RWPE1 (cell line): ENCODE results near the gene CTSC.

Experiments used
- CTCF ChIA-PET: fragments of 350-600 bp; sonication (Branson Sonifier 250); formaldehyde crosslinking; extraction: SDS; loops from one replicate; lab custom pipeline; 2021; lab: Yijun Ruan, JAX
- POLR2A ChIA-PET: fragments of 400-600 bp; formaldehyde crosslinking; extraction: SDS; loops from one replicate; lab custom pipeline; 2020; ENCODE audit warnings: antibody characterized with exemption; ENCODE audit not compliant: low non-redundant PET; lab: Yijun Ruan, JAX
- DNase-seq: peaks from one replicate; pipeline ENCODE4 v3.0.0; 2012; ENCODE audit warnings: low spot score
- H3K27ac ChIP-seq: fragments of 450-650 bp; 2 replicates; pipeline ENCODE4 v1.5.1; 2017
- TF ChIP-seq, protein P1 (sequence below): fragments of 450-650 bp; conservative IDR thresholded peaks from 2 replicates; pipeline ENCODE4 v1.5.1; 2017; ENCODE audit warnings: low read depth, mild to moderate bottlenecking

The CTSC gene

DNA sequence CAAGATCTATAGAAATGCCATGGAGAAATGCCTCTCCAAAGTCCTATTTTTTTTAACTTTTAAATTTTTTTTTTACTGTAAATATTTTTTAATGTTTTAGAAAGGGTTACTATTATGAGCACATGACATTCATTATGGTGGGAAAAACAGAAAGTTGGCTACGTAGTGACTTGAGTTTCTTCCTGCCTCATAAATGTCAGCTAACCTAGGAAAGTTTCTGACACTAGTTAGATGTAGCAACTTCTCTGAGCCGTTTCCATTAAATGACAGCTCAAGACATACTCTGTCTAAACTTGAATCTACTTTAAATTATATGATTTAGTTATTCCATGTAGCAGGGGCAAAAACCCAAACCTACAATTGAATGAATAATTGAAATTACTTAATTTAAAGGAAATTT, 18.4 kb upstream of the CTSC start:
- CTCF ChIA-PET = interaction anchor here (0.7 kb wide), 1 partner anchor 119 kb away, joined by 3 read pairs; no protein-coding TSS in a partner anchor
- DNase-seq = no peak
- POLR2A ChIA-PET = no interaction called here
- H3K27ac ChIP-seq = no peak overlapping the region
- TF ChIP-seq, protein P1, sequence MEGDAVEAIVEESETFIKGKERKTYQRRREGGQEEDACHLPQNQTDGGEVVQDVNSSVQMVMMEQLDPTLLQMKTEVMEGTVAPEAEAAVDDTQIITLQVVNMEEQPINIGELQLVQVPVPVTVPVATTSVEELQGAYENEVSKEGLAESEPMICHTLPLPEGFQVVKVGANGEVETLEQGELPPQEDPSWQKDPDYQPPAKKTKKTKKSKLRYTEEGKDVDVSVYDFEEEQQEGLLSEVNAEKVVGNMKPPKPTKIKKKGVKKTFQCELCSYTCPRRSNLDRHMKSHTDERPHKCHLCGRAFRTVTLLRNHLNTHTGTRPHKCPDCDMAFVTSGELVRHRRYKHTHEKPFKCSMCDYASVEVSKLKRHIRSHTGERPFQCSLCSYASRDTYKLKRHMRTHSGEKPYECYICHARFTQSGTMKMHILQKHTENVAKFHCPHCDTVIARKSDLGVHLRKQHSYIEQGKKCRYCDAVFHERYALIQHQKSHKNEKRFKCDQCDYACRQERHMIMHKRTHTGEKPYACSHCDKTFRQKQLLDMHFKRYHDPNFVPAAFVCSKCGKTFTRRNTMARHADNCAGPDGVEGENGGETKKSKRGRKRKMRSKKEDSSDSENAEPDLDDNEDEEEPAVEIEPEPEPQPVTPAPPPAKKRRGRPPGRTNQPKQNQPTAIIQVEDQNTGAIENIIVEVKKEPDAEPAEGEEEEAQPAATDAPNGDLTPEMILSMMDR = no peak

DNA sequence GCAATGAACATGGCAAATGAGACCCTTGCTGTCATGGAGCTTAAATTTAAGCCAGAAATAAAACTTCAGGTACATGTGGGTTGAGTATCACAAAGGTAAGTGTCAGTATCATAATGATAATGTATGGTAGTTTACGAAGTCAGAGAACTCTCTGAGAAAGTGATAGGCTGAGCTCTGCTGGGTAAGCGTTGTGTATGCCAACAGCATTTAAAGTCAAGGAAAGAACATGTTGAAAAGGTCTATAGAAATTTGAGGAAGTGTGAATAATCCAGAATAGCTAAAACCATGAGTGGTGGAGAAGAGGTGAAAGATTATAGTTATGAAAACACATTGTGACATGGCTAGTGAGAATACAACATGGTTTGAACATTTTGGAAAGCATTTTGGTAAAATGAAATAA, 17.4 kb upstream of the CTSC start:
- ChIA-PET POLR2A (no interaction called here), CTCF (no interaction called here)
- no peak for DNase-seq
- TF ChIP-seq, protein P1 = no peak
- no peak overlapping the region for H3K27ac ChIP-seq

DNA sequence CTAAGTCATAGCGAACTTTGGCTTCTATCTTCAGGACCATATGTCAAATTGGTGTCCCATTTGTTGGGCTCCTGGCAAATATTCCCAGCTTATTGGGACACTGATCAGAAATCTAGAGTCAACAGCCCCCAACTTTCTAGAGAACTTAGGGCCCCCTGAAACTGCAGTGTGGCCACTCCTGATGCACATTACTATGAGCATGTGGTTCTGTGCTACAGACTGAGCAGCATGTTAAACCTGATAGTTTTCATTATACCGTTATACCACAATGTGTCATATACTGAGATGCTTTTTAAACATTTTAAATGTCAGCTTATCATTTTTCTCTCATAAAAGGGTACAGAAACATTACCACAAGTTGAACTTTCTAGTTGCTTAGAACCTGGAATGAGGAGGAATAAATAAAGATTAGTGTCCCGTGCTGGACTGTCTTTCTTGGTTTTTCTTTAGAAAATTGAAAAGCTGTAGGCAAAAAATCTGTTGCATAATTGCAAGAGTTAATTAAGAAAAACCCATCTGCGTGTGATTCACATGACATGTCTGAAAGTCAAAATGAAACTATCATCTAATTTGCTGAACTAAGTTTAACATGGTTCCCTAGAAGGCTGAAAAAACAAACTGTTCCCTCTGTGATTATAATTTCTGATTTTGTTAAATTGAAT, 16.4 kb upstream of the CTSC start:
- ChIA-PET POLR2A (interaction anchor here (0.6 kb wide), 1 partner anchor 201 kb away, joined by 3 read pairs; no protein-coding TSS in a partner anchor), CTCF (no interaction called here)
- no peak for DNase-seq
- H3K27ac ChIP-seq = no peak overlapping the region
- TF ChIP-seq, protein P1 = no peak

DNA sequence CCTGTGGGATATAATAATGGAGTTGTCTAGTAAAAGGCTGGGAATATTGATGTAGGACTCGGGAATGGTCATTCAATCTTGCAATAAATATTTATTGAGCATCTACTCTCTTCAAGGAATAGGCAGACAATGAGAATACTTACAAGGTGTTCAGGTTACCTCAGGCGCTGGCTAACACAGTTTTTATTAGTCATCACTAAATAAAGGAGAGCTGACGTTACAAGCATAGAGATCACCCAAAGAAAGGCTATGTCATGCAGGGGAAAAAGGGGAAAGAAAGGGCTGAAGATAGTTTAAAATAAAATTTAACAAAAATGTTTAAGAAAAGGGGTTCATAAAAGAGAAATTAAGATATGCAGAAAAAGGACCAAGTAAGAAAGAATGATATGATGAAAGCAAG, 15.8 kb upstream of the CTSC start:
- no peak overlapping the region for H3K27ac ChIP-seq
- TF ChIP-seq, protein P1 = no peak
- ChIA-PET POLR2A (interaction anchor here (0.6 kb wide), 1 partner anchor 201 kb away, joined by 3 read pairs; no protein-coding TSS in a partner anchor), CTCF (no interaction called here)
- DNase-seq = no peak

DNA sequence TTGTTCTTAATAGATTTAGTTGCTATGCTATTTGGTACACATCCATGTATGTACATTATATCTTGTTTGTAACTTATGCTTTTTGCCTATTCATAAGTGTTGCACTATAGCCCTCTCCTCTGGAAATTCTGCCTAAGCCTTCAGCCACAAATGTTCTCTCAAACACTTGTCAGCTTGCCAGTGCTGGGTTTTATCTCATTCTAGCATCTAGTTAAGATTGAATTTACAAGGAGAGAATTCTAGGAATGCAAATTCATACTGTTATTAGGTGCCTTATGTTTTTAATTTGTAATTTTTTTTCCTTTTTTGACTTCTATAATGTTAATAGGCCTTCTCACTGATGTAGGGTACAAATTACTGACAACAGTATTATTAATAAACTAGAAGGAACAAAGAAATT, 14.6 kb upstream of the CTSC start:
- no peak overlapping the region for H3K27ac ChIP-seq
- TF ChIP-seq, protein P1 = no peak
- ChIA-PET CTCF (no interaction called here), POLR2A (no interaction called here)
- DNase-seq = no peak

DNA sequence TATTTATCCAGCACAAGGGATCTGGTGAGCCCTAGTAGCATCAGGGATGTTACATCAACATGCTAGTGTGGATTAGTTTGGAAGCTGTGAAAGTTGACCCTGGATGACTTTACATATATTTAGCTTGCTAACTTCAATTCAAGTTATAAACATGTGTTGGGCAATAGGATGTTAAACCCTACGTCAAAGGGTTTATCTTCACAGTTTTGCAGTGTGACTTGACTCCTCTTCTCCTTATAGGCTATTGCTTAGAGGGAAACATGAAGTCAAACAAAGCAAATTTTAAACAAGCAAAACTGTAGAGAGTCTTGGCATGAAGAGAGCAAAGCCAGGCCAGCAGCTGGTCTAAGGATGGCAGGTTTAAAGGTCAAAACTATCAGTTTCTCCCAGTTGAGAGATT, 11.3 kb upstream of the CTSC start:
- no peak for DNase-seq
- CTCF ChIA-PET = interaction anchor here (0.6 kb wide), 1 partner anchor 22 kb away, joined by 3 read pairs; no protein-coding TSS in a partner anchor
- TF ChIP-seq, protein P1 = no peak
- no peak overlapping the region for H3K27ac ChIP-seq
- POLR2A ChIA-PET = no interaction called here
